Breast epithelium (tissue), 3 donors: ENCODE results near the gene USP12.

ENCODE experiments used
- POLR2A ChIP-seq: fragments of 450-650 bp; IDR thresholded peaks from one replicate; pipeline ENCODE4 v1.6.1; 2016; ENCODE audit warnings: antibody characterized with exemption, mild to moderate bottlenecking, moderate library complexity
- POLR2AphosphoS5 ChIP-seq, 3 donors: sonication (generic); formaldehyde crosslinking; IDR thresholded peaks; one replicate each; pipeline ENCODE4 v1.6.1; 2017; ENCODE audit warnings: antibody characterized with exemption in 3 of 3
- TF ChIP-seq, protein P1 (sequence below), 3 donors: fragments of 450-650 bp; IDR thresholded peaks; one replicate each; pipeline ENCODE4 v1.5.1; 2016 to 2017; ENCODE audit warnings: antibody characterized with exemption in 3 of 3, mild to moderate bottlenecking in 3 of 3, moderate library complexity in 3 of 3

DNA sequence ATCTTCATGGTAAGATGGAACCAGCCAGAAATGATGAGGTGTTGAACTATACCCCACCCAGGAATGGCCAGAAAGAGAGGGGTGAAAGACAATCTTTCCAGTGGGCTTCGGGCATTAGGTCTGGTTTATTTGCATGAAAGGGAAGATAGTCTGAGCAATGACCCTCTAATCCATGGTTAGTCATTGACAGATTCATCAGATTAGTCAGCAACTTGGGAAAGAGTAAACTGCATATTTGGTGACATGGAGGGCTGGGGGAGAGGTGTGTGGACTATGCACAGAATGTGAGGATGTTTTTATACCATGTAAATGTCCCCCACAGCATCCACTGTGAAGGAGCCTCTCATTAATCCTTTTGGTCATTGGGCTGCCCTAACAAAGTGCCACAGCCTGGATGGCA is 30.1 kb upstream of the USP12 start:
- TF ChIP-seq POLR2AphosphoS5 (IDR thresholded peaks at IDR 0.05), result no peak
- TF ChIP-seq, protein P1, sequence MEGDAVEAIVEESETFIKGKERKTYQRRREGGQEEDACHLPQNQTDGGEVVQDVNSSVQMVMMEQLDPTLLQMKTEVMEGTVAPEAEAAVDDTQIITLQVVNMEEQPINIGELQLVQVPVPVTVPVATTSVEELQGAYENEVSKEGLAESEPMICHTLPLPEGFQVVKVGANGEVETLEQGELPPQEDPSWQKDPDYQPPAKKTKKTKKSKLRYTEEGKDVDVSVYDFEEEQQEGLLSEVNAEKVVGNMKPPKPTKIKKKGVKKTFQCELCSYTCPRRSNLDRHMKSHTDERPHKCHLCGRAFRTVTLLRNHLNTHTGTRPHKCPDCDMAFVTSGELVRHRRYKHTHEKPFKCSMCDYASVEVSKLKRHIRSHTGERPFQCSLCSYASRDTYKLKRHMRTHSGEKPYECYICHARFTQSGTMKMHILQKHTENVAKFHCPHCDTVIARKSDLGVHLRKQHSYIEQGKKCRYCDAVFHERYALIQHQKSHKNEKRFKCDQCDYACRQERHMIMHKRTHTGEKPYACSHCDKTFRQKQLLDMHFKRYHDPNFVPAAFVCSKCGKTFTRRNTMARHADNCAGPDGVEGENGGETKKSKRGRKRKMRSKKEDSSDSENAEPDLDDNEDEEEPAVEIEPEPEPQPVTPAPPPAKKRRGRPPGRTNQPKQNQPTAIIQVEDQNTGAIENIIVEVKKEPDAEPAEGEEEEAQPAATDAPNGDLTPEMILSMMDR (IDR thresholded peaks at IDR 0.05), result no peak
- no peak for TF ChIP-seq POLR2A
